IMR-90 (cell line): ENCODE data around the gene CDH23. TPM values are rescaled to one million over a fixed set of nuclear protein-coding genes. Genes with fewer than 3 reads are reported as not detected.

ENCODE experiments used
- ATAC-seq: fragments of 200-7000 bp; cut with Tn5 transposase; 2 replicates; pipeline ENCODE4 v1.9.1; 2020; ENCODE audit warnings: low read depth, mild to moderate bottlenecking, moderate library complexity
- BruUV-seq: library from RNA; stranded (reverse); fragments of 400-500 nt; replicated peaks from 2 replicates; lab custom pipeline; 2021; lab: Mats Ljungman, UMichigan
- CTCF ChIA-PET: fragments of 300-600 bp; formaldehyde crosslinking; extraction: SDS; loops from one replicate; lab custom pipeline; 2021; ENCODE audit warnings: antibody characterized with exemption; lab: Yijun Ruan, JAX
- POLR2A ChIA-PET: fragments of 300-600 bp; sonication (Branson Sonifier 250); formaldehyde crosslinking; loops from one replicate; lab custom pipeline; 2022; ENCODE audit warnings: antibody characterized with exemption; ENCODE audit not compliant: unreplicated experiment; lab: Charles Lee
- DNase-seq: peaks from one replicate; pipeline ENCODE4 v3.0.0; 2013
- H2AFZ ChIP-seq: replicated peaks from 2 replicates; pipeline ENCODE3; 2013; ENCODE audit warnings: low read length, mild to moderate bottlenecking; ENCODE audit not compliant: poor library complexity
- H2AK5ac ChIP-seq: 2 replicates; pipeline ENCODE4 v1.6.1; 2013; ENCODE audit warnings: low read depth, low read length, inconsistent platforms
- H2AK9ac ChIP-seq: replicated peaks from 2 replicates; pipeline ENCODE3; 2013; ENCODE audit warnings: mild to moderate bottlenecking, low read depth, low read length, moderate library complexity; ENCODE audit not compliant: poor library complexity
- H2BK120ac ChIP-seq: 2 replicates; pipeline ENCODE4 v1.6.1; 2013; ENCODE audit warnings: low read depth, low read length, inconsistent platforms
- H2BK15ac ChIP-seq: 3 replicates; pipeline ENCODE4 v1.6.1; 2013; ENCODE audit warnings: low read depth, low read length, inconsistent platforms
- H2BK20ac ChIP-seq: 2 replicates; pipeline ENCODE4 v1.6.1; 2013; ENCODE audit warnings: low read depth, mild to moderate bottlenecking, inconsistent platforms, low read length, moderate library complexity
- H2BK5ac ChIP-seq: 2 replicates; pipeline ENCODE4 v1.6.1; 2013; ENCODE audit warnings: mild to moderate bottlenecking, low read depth, low read length, inconsistent platforms; ENCODE audit not compliant: poor library complexity, severe bottlenecking
- H3K14ac ChIP-seq: replicated peaks from 2 replicates; pipeline ENCODE4 v1.6.1; 2013; ENCODE audit warnings: low read depth, low read length, inconsistent platforms
- H3K18ac ChIP-seq: 2 replicates; pipeline ENCODE4 v1.6.1; 2013; ENCODE audit warnings: low read depth, low read length, control low read depth
- H3K23ac ChIP-seq: 2 replicates; pipeline ENCODE4 v1.6.1; 2013; ENCODE audit warnings: low read depth, low read length, inconsistent platforms
- H3K27ac ChIP-seq: 2 replicates; pipeline ENCODE4 v1.5.1; 2013; ENCODE audit warnings: mild to moderate bottlenecking, control low read depth, low read length; ENCODE audit not compliant: insufficient read depth
- H3K27me3 ChIP-seq: 2 replicates; pipeline ENCODE4 v1.6.1; 2013; ENCODE audit warnings: low read length; ENCODE audit not compliant: control insufficient read depth, insufficient read depth
- H3K36me3 ChIP-seq: 2 replicates; pipeline ENCODE4 v1.6.1; 2013; ENCODE audit warnings: low read length, mixed read lengths; ENCODE audit not compliant: control insufficient read depth, insufficient read depth
- H3K4ac ChIP-seq: 2 replicates; pipeline ENCODE4 v1.6.1; 2013; ENCODE audit warnings: low read depth, low read length, inconsistent platforms
- H3K4me1 ChIP-seq: 2 replicates; pipeline ENCODE4 v1.6.1; 2013; ENCODE audit warnings: low read length, mixed read lengths; ENCODE audit not compliant: control insufficient read depth, insufficient read depth
- H3K4me2 ChIP-seq: 2 replicates; pipeline ENCODE4 v1.6.1; 2013; ENCODE audit warnings: low read depth, mild to moderate bottlenecking, control low read depth, low read length, moderate library complexity
- H3K4me3 ChIP-seq: 2 replicates; pipeline ENCODE4 v1.5.1; 2013; ENCODE audit warnings: low read depth, mild to moderate bottlenecking, control low read depth, low read length, moderate library complexity; ENCODE audit not compliant: insufficient read depth
- H3K56ac ChIP-seq: 2 replicates; pipeline ENCODE4 v1.6.1; 2013; ENCODE audit warnings: low read length, inconsistent platforms; ENCODE audit not compliant: insufficient read depth; ENCODE audit errors: extremely low read depth
- H3K79me1 ChIP-seq, 2 experiments: 2 replicates each; pipeline ENCODE4 v1.6.1; 2013; ENCODE audit warnings: low read length in 2 of 2, inconsistent platforms in 1 of 2, low read depth in 1 of 2
- H3K9ac ChIP-seq: 2 replicates; pipeline ENCODE4 v1.6.1; 2013; ENCODE audit warnings: low read depth, low read length, control low read depth
- H3K9me1 ChIP-seq: 2 replicates; pipeline ENCODE4 v1.6.1; 2013; ENCODE audit warnings: low read length, inconsistent platforms; ENCODE audit not compliant: insufficient read depth
- H3K9me3 ChIP-seq: 2 replicates; pipeline ENCODE4 v1.6.1; 2013; ENCODE audit warnings: low read length; ENCODE audit not compliant: control insufficient read depth, insufficient read depth
- H4K20me1 ChIP-seq: 2 replicates; pipeline ENCODE4 v1.6.1; 2013; ENCODE audit warnings: low read length, inconsistent platforms; ENCODE audit not compliant: insufficient read depth
- H4K5ac ChIP-seq: 2 replicates; pipeline ENCODE4 v1.6.1; 2013; ENCODE audit warnings: mild to moderate bottlenecking, low read depth, low read length, control low read depth
- H4K8ac ChIP-seq, 2 experiments: 2 replicates each; pipeline ENCODE4 v1.6.1; 2013; ENCODE audit warnings: low read depth in 2 of 2, low read length in 2 of 2, control low read depth in 1 of 2, inconsistent platforms in 1 of 2
- H4K91ac ChIP-seq: 2 replicates; pipeline ENCODE4 v1.6.1; 2013; ENCODE audit warnings: low read depth, low read length, inconsistent platforms; ENCODE audit not compliant: insufficient read depth
- BHLHE40 ChIP-seq: fragments of 150-350 bp; IDR thresholded peaks from 2 replicates; pipeline ENCODE4 v1.6.1; 2016; ENCODE audit warnings: mild to moderate bottlenecking, low read depth, low read length
- CEBPB ChIP-seq: IDR thresholded peaks from 2 replicates; pipeline ENCODE4 v1.6.1; 2012; ENCODE audit warnings: low read depth, low read length, improper control_type of control experiment
- CHD1 ChIP-seq: IDR thresholded peaks from 2 replicates; pipeline ENCODE4 v1.6.1; 2012; ENCODE audit warnings: low read depth, low read length, improper control_type of control experiment
- CTCF ChIP-seq: conservative IDR thresholded peaks from 2 replicates; pipeline ENCODE4 v1.5.1; 2012; ENCODE audit warnings: mild to moderate bottlenecking, low read depth, low read length, improper control_type of control experiment
- FOS ChIP-seq: fragments of 150-350 bp; IDR thresholded peaks from 2 replicates; pipeline ENCODE4 v1.6.1; 2016; ENCODE audit warnings: low read depth, low read length
- MAZ ChIP-seq: IDR thresholded peaks from 2 replicates; pipeline ENCODE4 v1.6.1; 2012; ENCODE audit warnings: low read depth, mild to moderate bottlenecking, low read length, improper control_type of control experiment, moderate library complexity, borderline replicate concordance
- MXI1 ChIP-seq: IDR thresholded peaks from 2 replicates; pipeline ENCODE4 v1.6.1; 2012; ENCODE audit warnings: low read depth, mild to moderate bottlenecking, low read length, moderate library complexity, borderline replicate concordance
- NFE2L2 ChIP-seq: fragments of 150-350 bp; IDR thresholded peaks from 2 replicates; pipeline ENCODE4 v1.6.1; 2016; ENCODE audit warnings: low read depth, mild to moderate bottlenecking, low read length
- POLR2A ChIP-seq: IDR thresholded peaks from 2 replicates; pipeline ENCODE4 v1.6.1; 2012; ENCODE audit warnings: mild to moderate bottlenecking, low read depth, low read length
- RAD21 ChIP-seq: IDR thresholded peaks from 2 replicates; pipeline ENCODE4 v1.6.1; 2012; ENCODE audit warnings: low read length, improper control_type of control experiment
- RCOR1 ChIP-seq: IDR thresholded peaks from 2 replicates; pipeline ENCODE4 v1.6.1; 2012; ENCODE audit warnings: mild to moderate bottlenecking, low read length, improper control_type of control experiment; ENCODE audit not compliant: insufficient replicate concordance
- RFX5 ChIP-seq: IDR thresholded peaks from 2 replicates; pipeline ENCODE4 v1.8.0; 2012; ENCODE audit warnings: low read depth, mild to moderate bottlenecking, low read length, moderate library complexity
- SMC3 ChIP-seq: fragments of 150-350 bp; IDR thresholded peaks from 2 replicates; pipeline ENCODE4 v1.6.1; 2016; ENCODE audit warnings: low read depth, mild to moderate bottlenecking, antibody characterized with exemption, low read length, moderate library complexity
- USF2 ChIP-seq: fragments of 150-350 bp; IDR thresholded peaks from 2 replicates; pipeline ENCODE4 v1.6.1; 2017; ENCODE audit warnings: mild to moderate bottlenecking, antibody characterized with exemption, low read length, low read depth
- WGBS, 2 experiments: methylation state at CpG; one replicate each; pipeline versions ENCODE4 v1.1.5 to v1.1.7; 2013; ENCODE audit warnings: missing lambda C conversion rate in 2 of 2; ENCODE audit not compliant: insufficient read length in 1 of 2; ENCODE audit errors: extremely low coverage in 2 of 2; 5-methylcytosine and 5-hydroxymethylcytosine counted together
- dilution Hi-C: fragments of 300-500 bp; cut with HindIII; formaldehyde crosslinking; loops from one replicate; pipeline ENCODE4 v1.14.3; 2018; ENCODE audit warnings: low sequenced_read_pairs; ENCODE audit not compliant: unreplicated experiment
- in situ Hi-C: fragments of 300-500 bp; cut with MboI; formaldehyde crosslinking; loops from 3 replicates; pipeline ENCODE4 v1.14.3; 2019; ENCODE audit warnings: low sequenced_read_pairs, inconsistent platforms, mixed read lengths
- intact Hi-C: fragments of 100-400 bp; cut with micrococcal nuclease; formaldehyde crosslinking; loops from 2 replicates; pipeline ENCODE4 v1.10.0; 2022
- polyA plus RNA-seq, 3 experiments: library from polyadenylated mRNA; depleted of rRNA; stranded (reverse); fragments of >200 nt; gene quantifications; 2 replicates each; pipeline ENCODE4 v1.2.3, GENCODE V29; 2012; ENCODE audit warnings: low replicate concordance in 1 of 3
- total RNA-seq: library from RNA; depleted of rRNA; stranded (reverse); fragments of >200 nt; gene quantifications from 2 replicates; pipeline ENCODE4 v1.2.3, GENCODE V29; 2012

Gene CDH23
- total and polyA plus RNA-seq, 2 of the 4 experiments (the other 2 are of a cell fraction), result under 0.01 to 0.03 TPM

- Histone ChIP-seq H2BK120ac (no peak overlapping the region), H2BK5ac (no peak overlapping the region), H2BK15ac (no peak overlapping the region), H3K14ac (no peak overlapping the region), H4K5ac (no peak overlapping the region), H4K8ac (no peak overlapping the region), H3K23ac (no peak overlapping the region), H3K27me3 (peaks cover 35% of the 10 kb centered on the region), H2BK20ac (no peak overlapping the region), H2AK9ac (no peak overlapping the region), H3K79me1 (no peaks in the 10 kb centered on the region), H3K56ac (no peak overlapping the region), H4K20me1 (no peaks in the 10 kb centered on the region), H2AFZ (no peak overlapping the region), H2AK5ac (no peak overlapping the region), H3K4ac (no peak overlapping the region), H3K27ac (no peak overlapping the region), H3K4me3 (no peak overlapping the region), H3K4me2 (no peak overlapping the region), H3K4me1 (no peaks in the 10 kb centered on the region), H3K9me3 (no peaks in the 10 kb centered on the region), H3K36me3 (no peaks in the 10 kb centered on the region), H3K9me1 (no peaks in the 10 kb centered on the region), H4K91ac (no peak overlapping the region), H3K9ac (no peak overlapping the region), H3K18ac (no peak overlapping the region)
- DNase-seq (no peak), ATAC-seq (no peak)
- ChIA-PET CTCF (no interaction called here), POLR2A (no interaction called here)
- WGBS, 2 experiments, result 82% methylated on average over 2 of the region's 19 CpGs; no CpG with 5 or more reads in 1 of the 2 experiments
- no TSS peak for BruUV-seq
- in situ Hi-C loops (no loop called here), intact Hi-C loops (no loop called here), dilution Hi-C loops (no loop called here)
- no peak for TF ChIP-seq CTCF
- no peak for TF ChIP-seq RAD21
- TF ChIP-seq RFX5, result no peak
- no peak for TF ChIP-seq NFE2L2
- no peak for TF ChIP-seq MAZ
- no peak for TF ChIP-seq SMC3
- no peak for TF ChIP-seq RCOR1
- TF ChIP-seq MXI1, result no peak
- no peak for TF ChIP-seq USF2
- no peak for TF ChIP-seq POLR2A
- TF ChIP-seq CHD1, result no peak
- TF ChIP-seq CEBPB, result no peak
- TF ChIP-seq BHLHE40, result no peak
- TF ChIP-seq FOS, result no peak
Measured at GRCh38 chr10:71462062-71462935, 65.6 kb downstream of the CDH23 start.
